GM21825 (cell line): ENCODE results near the gene ATRN.

Experiments
- ATAC-seq: cut with Tn5 transposase; IDR thresholded peaks from one replicate; pipeline ENCODE4 v1.9.1; 2021; ENCODE audit warnings: mild to moderate bottlenecking, moderate library complexity; ENCODE audit not compliant: unreplicated experiment

Gene ATRN

GRCh38 chr20:3691306-3691705 lies 220.5 kb downstream of the ATRN start:
- no peak for ATAC-seq

- ATAC-seq: no peak
Measured at GRCh38 chr20:3691897-3692296, 221.1 kb downstream of the ATRN start.

GRCh38 chr20:3692706-3693294 lies 222.0 kb downstream of the ATRN start:
- ATAC-seq: no peak

DNA sequence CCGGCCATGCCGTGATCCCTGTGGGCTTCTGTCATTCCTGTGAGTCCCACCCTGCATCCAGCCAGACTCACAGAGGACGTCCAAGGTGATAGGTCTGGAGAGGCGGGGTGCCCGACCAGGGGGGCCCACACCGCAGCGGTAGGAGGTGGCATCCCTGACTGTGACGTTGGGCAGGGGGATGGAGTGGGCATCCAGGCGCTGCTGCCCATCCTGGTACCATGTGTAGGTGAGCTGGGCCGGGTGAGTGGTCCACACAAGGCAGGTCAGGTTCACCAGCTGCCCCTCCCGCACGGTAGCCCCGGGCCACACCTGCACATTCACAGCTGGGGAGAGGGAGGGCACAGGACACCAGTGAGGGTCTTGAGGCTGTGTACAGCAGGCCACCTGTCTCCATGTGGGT lies 222.6 kb downstream of the ATRN start:
- no peak for ATAC-seq

DNA sequence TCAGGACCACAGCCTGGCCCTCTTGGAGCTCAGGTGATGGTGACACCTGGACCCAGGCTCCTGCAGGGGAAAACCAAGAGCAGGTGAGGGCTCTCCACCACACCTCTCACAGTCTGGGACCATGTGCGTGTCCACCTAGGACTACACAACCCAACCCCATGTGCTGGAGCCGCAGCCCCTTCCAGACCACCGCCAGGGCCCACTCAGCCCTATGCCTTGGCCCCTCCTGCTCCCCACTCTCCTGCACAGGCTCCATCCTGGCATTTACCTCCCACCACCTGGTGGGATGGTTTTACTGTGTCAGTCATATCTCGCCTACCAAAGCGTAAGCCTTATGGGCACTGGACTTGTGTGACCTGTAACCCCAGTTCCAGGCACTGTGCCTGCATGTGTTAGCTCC lies 224.0 kb downstream of the ATRN start:
- no peak for ATAC-seq

DNA sequence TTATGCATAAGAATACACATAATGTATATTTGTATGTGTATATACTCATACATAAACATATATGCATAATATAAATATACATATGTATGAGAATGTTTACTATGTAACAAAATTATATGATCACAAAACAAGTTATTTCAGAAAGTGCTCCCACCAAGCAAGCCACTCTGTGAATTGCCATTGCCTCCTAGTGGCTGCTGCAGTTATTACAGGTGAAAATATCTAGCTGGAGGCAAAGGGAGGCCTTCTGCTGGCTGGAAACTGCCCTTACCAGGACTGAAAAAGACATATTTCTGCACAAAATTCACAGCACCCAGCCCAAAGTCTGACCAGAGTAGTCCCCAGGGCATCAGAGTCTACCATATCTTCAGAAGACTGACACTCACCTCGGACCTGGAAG lies 225.4 kb downstream of the ATRN start:
- ATAC-seq: no peak

DNA sequence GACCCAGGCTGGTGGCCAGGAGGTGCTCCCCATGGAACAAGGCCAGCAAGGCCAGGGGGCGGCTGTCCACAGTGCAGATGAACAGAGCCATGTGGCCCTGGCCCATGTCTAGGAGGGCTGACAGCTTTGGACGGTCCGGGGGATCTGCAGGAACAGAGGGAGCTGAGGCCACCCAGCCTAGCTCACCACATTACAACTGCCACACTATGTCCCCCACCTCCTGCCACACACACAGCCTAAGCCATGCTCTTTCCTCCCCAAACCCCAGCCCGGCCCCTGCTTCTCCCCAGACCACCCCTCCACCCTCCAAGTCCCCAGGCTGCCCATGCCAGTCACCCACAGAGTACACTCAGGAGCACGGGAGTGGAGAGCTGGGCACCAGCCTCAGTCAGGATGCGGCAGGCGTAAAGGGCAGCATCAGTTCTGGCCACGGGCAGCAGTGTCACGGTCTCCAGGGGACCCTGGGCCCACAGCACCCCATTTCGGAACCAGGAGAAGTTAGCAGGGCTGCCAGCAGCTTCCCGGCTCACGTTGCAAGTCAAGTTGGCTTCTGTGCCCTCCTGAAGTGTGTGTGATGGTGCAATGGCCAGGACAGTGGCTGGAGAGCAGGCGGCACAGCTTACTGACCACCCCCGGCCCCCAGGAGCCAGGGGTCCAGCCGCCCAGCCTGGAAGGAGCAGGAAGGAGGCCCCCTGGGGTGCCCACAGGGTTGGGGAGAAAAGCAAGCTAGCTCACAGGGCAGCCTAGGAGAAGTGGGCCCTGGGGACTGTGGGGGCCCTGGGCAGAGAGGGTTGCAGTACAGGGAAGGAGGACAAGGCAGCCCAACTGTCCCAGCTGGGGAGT lies 226.1 kb downstream of the ATRN start:
- ATAC-seq: no peak

DNA sequence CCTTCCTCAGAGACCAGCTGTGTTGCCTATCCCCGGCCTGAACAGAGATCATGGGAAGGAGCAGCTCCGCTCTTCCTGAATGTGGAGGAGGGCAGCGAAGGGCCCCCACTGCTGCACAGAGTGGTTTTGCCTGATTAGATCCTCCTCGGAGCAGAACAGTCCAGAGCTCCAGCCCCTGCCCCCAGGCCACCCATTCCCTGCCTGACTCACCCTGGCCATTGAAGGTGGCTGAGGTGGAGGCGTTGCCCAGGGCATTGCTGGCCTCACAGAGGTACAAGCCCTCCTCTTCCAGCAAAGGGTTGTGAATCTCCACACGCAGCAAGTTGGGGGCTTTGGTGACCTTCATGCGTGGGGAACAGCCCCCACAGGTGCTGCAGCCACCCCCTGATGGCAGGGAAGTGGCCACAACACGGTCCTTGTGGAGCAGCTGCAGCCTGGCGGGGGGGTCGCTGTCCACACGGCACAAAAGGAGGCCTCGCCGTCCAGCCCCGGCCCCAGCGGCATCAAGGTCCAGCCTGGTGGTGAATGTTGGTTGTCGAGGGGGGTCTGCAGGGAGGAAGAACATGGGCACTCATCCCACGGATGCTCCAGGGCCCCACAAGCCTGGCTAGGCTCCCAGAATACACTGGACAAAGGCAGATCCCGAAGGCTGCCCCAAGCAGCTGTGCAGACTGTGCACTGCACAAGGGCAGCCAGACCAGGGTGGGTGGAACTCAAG lies 226.9 kb downstream of the ATRN start:
- no peak for ATAC-seq

GRCh38 chr20:3698591-3699001 lies 227.8 kb downstream of the ATRN start:
- no peak for ATAC-seq

- ATAC-seq: no peak
Measured at GRCh38 chr20:3699037-3699436, 228.2 kb downstream of the ATRN start.
